NB4 (cell line): ENCODE data around the gene JAK3.
A peak's percentile ranks its signal among the peaks of the same experiment; 100 is the strongest.

ENCODE experiments used
- POLR2A ChIP-seq: IDR thresholded peaks from 2 replicates; pipeline ENCODE4 v1.6.1; 2011; ENCODE audit warnings: mild to moderate bottlenecking; ENCODE audit not compliant: insufficient read length; ENCODE audit errors: extremely low read depth
- TF ChIP-seq, protein P1 (sequence below): IDR thresholded peaks from one replicate; pipeline ENCODE4 v1.5.1; 2012; ENCODE audit warnings: low read depth, low read length
- TF ChIP-seq, protein P2 (sequence below): IDR thresholded peaks from 2 replicates; pipeline ENCODE4 v1.6.1; 2011; ENCODE audit warnings: low read depth, low read length

DNA sequence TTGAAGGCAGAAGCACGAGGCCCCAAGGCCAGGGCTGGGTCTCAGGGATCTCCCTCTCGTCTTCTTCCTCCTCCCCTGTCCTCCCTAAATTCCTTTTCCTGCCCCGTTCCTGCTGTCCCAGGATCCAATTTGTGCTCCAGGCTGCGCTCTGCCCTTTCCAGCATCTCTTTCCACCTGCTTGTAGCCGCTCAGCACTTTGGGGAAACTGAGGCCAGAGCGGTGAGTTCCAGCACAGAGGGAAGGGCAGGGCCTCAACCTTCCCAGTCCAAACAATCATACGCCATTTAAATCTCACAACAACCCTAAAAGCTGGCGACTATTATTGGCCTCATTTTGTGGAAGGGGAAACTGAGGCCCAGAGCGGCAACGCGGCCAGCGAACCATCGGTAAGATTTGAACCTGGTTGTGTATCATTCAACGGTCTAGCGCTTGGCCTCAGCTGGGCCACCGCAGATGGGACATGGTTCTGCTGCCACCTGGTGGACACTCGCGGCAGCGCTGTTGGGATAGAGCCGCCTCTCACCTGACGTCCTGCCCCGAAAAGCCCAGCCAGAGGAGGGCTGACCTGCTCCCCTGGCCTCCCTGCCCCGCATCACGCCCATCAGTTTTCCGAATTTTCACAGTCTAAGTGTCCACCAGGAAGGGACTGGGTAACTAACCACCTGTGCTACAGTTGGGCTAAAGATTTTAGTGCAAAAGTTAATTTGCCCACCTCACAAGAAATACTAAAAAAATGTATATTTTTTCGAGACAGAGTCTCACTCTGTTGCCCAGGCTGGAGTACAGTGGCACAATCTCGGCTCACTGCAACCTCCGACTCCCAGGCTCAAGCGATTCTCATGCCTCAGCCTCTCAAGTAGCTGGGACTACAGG, 7.7 kb upstream of the JAK3 start:
- TF ChIP-seq, protein P1, sequence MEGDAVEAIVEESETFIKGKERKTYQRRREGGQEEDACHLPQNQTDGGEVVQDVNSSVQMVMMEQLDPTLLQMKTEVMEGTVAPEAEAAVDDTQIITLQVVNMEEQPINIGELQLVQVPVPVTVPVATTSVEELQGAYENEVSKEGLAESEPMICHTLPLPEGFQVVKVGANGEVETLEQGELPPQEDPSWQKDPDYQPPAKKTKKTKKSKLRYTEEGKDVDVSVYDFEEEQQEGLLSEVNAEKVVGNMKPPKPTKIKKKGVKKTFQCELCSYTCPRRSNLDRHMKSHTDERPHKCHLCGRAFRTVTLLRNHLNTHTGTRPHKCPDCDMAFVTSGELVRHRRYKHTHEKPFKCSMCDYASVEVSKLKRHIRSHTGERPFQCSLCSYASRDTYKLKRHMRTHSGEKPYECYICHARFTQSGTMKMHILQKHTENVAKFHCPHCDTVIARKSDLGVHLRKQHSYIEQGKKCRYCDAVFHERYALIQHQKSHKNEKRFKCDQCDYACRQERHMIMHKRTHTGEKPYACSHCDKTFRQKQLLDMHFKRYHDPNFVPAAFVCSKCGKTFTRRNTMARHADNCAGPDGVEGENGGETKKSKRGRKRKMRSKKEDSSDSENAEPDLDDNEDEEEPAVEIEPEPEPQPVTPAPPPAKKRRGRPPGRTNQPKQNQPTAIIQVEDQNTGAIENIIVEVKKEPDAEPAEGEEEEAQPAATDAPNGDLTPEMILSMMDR, result peak; percentile 89
- no peak for TF ChIP-seq POLR2A
- TF ChIP-seq, protein P2, sequence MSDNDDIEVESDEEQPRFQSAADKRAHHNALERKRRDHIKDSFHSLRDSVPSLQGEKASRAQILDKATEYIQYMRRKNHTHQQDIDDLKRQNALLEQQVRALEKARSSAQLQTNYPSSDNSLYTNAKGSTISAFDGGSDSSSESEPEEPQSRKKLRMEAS, result no peak
